ENCODE results near the gene SLC5A10. TPM values are rescaled to one million over a fixed set of nuclear protein-coding genes. Genes with fewer than 3 reads are reported as not detected.

Gene SLC5A10
- total and polyA plus RNA-seq, 2 experiments from 2014 or later: 0.10 TPM; not detected in 1

- Mint-ChIP-seq H3K9me3 (no peaks in the 10 kb centered on the region), H3K4me3 (no peak overlapping the region), H3K27ac (no peak overlapping the region), H3K4me1 (peaks cover 13% of the 10 kb centered on the region), H3K27me3 (ENCODE audit: insufficient read depth, low read depth, poor library complexity) (peaks cover 5% of the 10 kb centered on the region), H3K36me3 (ENCODE audit: low read depth) (no peaks in the 10 kb centered on the region)
- H3K4me1 ChIP-seq (ENCODE audit: insufficient read depth): no peaks in the 10 kb centered on the region
- H2AFZ ChIP-seq: peak overlapping the region; percentile 43; the same call in 1 of the 2 replicates
- H3K4me2 ChIP-seq: no peak overlapping the region
- H4K20me1 ChIP-seq (replicated peaks; ENCODE audit: insufficient read depth): no peaks in the 10 kb centered on the region
- no peaks in the 10 kb centered on the region for H3F3A ChIP-seq (replicated peaks; ENCODE audit: low read depth)
- TF ChIP-seq EZH2 (IDR thresholded peaks at IDR 0.05; ENCODE audit: low read depth, unreplicated experiment) (no peak), POLR2AphosphoS5 (IDR thresholded peaks at IDR 0.05; ENCODE audit: low read depth) (no peak), JUNB (IDR thresholded peaks at IDR 0.05; ENCODE audit: unreplicated experiment) (no peak), CREB1 (CRISPR knock-in tag; IDR thresholded peaks at IDR 0.05; ENCODE audit: low read depth) (no peak), NANOG (IDR thresholded peaks at IDR 0.05; ENCODE audit: borderline replicate concordance) (no peak), ZNF331 (CRISPR knock-in tag; IDR thresholded peaks at IDR 0.05; ENCODE audit: low read depth) (no peak), REST (IDR thresholded peaks at IDR 0.05; ENCODE audit: unreplicated experiment) (no peak), ETS1 (IDR thresholded peaks at IDR 0.05) (no peak), STAT1 (IDR thresholded peaks at IDR 0.05; ENCODE audit: unreplicated experiment) (no peak), EZH2phosphoT487 (IDR thresholded peaks at IDR 0.05; ENCODE audit: unreplicated experiment) (no peak)
- ATAC-seq (no peak), DNase-seq (ENCODE audit: low spot score) (no peak)
- no peak overlapping the region for H3K4me3 ChIP-seq
- no peaks in the 10 kb centered on the region for H3K36me3 ChIP-seq (ENCODE audit: insufficient read depth)
- H3K9me2 ChIP-seq (ENCODE audit: insufficient read depth): no peaks in the 10 kb centered on the region
- no peaks in the 10 kb centered on the region for H3K79me2 ChIP-seq (replicated peaks; ENCODE audit: insufficient read depth)
- H3K27ac ChIP-seq (ENCODE audit: low read depth): no peak overlapping the region
- no peaks in the 10 kb centered on the region for H3K27me3 ChIP-seq (ENCODE audit: insufficient read depth)
Observed at GRCh38 chr17:19013806-19014627, 62.1 kb downstream of the SLC5A10 start.

- no peak for ATAC-seq
- H3K4me3 Mint-ChIP-seq: no peak overlapping the region
- no peak overlapping the region for H3K27ac ChIP-seq (ENCODE audit: low read depth)
Observed at GRCh38 chr17:19014628-19015215, 62.8 kb downstream of the SLC5A10 start.

More at GRCh38 chr17:19014628-19015215, 62.8 kb downstream of the SLC5A10 start:
- H3K27me3 ChIP-seq (ENCODE audit: insufficient read depth): no peaks in the 10 kb centered on the region
- no peaks in the 10 kb centered on the region for H3K36me3 Mint-ChIP-seq (ENCODE audit: low read depth)
- no peaks in the 10 kb centered on the region for H3K36me3 ChIP-seq (ENCODE audit: insufficient read depth)
- no peaks in the 10 kb centered on the region for H3K9me3 Mint-ChIP-seq
- H3K4me1 ChIP-seq (ENCODE audit: insufficient read depth): no peaks in the 10 kb centered on the region
- no peak for DNase-seq (ENCODE audit: low spot score)
- H3K27me3 Mint-ChIP-seq (ENCODE audit: insufficient read depth, low read depth, poor library complexity): peaks cover 5% of the 10 kb centered on the region
- H2AFZ ChIP-seq: peak overlapping the region; percentile 43
- no peaks in the 10 kb centered on the region for H3F3A ChIP-seq (replicated peaks; ENCODE audit: low read depth)
- no peaks in the 10 kb centered on the region for H4K20me1 ChIP-seq (replicated peaks; ENCODE audit: insufficient read depth)
- no peak overlapping the region for H3K27ac Mint-ChIP-seq
- no peak for TF ChIP-seq JUNB (IDR thresholded peaks at IDR 0.05; ENCODE audit: unreplicated experiment)
- no peak overlapping the region for H3K4me2 ChIP-seq
- H3K79me2 ChIP-seq (replicated peaks; ENCODE audit: insufficient read depth): no peaks in the 10 kb centered on the region
- H3K4me3 ChIP-seq: no peak overlapping the region
- H3K4me1 Mint-ChIP-seq: peaks cover 15% of the 10 kb centered on the region
- no peaks in the 10 kb centered on the region for H3K9me2 ChIP-seq (ENCODE audit: insufficient read depth)

All from GM23338 (cell line).